ENCODE results near the gene FNIP2.
"Not testable (repeated sequence)": the region's sequence is repeated elsewhere in the genome, so short reads cannot be mapped to it uniquely, and the experiment has no call there.

DNA sequence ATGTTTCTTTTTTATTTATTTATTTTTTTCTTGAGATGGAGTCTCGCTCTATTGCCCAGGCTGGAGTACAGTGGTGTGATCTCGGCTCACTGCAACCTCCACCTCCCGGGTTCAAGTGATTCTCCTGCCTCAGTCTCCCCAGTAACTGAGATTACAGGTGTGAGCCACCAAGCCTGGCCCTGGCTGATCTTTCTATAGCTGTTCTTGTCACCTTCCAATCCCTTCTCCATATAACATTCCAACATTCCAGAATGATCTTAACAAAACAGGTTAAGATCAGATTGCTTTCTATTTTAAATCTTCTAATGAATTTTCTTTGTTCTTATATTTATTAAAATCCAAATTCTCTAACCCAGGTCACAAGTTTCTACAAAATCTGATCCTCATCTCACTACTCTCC lies 188.1 kb downstream of the FNIP2 start:
- TF ChIP-seq, protein P1, sequence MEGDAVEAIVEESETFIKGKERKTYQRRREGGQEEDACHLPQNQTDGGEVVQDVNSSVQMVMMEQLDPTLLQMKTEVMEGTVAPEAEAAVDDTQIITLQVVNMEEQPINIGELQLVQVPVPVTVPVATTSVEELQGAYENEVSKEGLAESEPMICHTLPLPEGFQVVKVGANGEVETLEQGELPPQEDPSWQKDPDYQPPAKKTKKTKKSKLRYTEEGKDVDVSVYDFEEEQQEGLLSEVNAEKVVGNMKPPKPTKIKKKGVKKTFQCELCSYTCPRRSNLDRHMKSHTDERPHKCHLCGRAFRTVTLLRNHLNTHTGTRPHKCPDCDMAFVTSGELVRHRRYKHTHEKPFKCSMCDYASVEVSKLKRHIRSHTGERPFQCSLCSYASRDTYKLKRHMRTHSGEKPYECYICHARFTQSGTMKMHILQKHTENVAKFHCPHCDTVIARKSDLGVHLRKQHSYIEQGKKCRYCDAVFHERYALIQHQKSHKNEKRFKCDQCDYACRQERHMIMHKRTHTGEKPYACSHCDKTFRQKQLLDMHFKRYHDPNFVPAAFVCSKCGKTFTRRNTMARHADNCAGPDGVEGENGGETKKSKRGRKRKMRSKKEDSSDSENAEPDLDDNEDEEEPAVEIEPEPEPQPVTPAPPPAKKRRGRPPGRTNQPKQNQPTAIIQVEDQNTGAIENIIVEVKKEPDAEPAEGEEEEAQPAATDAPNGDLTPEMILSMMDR (IDR thresholded peaks at IDR 0.05; ENCODE audit: insufficient read depth, low read depth, low read length) = not testable (repeated sequence)
- not testable (repeated sequence) for TF ChIP-seq EZH2 (IDR thresholded peaks at IDR 0.05; ENCODE audit: insufficient read depth, low read length)
